HepG2 (cell line): ENCODE data around the gene CROCC. TPM values are rescaled to one million over a fixed set of nuclear protein-coding genes. Genes with fewer than 3 reads are reported as not detected.

Source experiments
- ARID4A ChIP-seq: sonication (generic); formaldehyde crosslinking; IDR thresholded peaks from 2 replicates; pipeline ENCODE4 v1.5.0; 2020; ENCODE audit warnings: mild to moderate bottlenecking, missing genetic modification reagents, borderline replicate concordance
- GLI4 ChIP-seq: sonication (generic); formaldehyde crosslinking; IDR thresholded peaks from 2 replicates; pipeline ENCODE4 v1.5.1; 2020; ENCODE audit warnings: missing genetic modification reagents, mild to moderate bottlenecking, moderate library complexity, borderline replicate concordance
- KLF16 ChIP-seq, 2 experiments: sonication (generic) in 1 of 2; formaldehyde crosslinking in 1 of 2; IDR thresholded peaks; 2 replicates each; pipeline versions ENCODE4 v1.6.1 to v1.8.0; 2016 to 2023; ENCODE audit warnings: missing genetic modification reagents in 2 of 2, missing compliant biosample characterization in 1 of 2
- KMT2B ChIP-seq: IDR thresholded peaks from 2 replicates; pipeline ENCODE4 v1.6.1; 2016; ENCODE audit warnings: missing genetic modification reagents, missing compliant biosample characterization
- MXD4 ChIP-seq: IDR thresholded peaks from 2 replicates; pipeline ENCODE4 v1.6.1; 2016; ENCODE audit warnings: mild to moderate bottlenecking, missing biosample characterization, missing genetic modification reagents
- NFE2 ChIP-seq: sonication (generic); formaldehyde crosslinking; IDR thresholded peaks from 2 replicates; pipeline ENCODE4 v1.4.0; 2020; ENCODE audit warnings: missing genetic modification reagents
- PHF5A ChIP-seq: IDR thresholded peaks from one replicate; pipeline ENCODE4 v1.6.1; 2018; ENCODE audit warnings: low read depth, missing genetic modification reagents; ENCODE audit not compliant: unreplicated experiment
- PRDM15 ChIP-seq: sonication (generic); formaldehyde crosslinking; IDR thresholded peaks from 2 replicates; pipeline ENCODE4 v1.4.0; 2020; ENCODE audit warnings: missing genetic modification reagents
- RBM39 ChIP-seq: fragments of 200-400 bp; formaldehyde crosslinking; IDR thresholded peaks from one replicate; pipeline ENCODE4 v1.6.1; 2018; ENCODE audit warnings: antibody characterized with exemption, mild to moderate bottlenecking, low read depth, low read length; ENCODE audit not compliant: poor library complexity, severe bottlenecking
- SMAD9 ChIP-seq: sonication (generic); formaldehyde crosslinking; IDR thresholded peaks from 2 replicates; pipeline ENCODE4 v1.5.1; 2020; ENCODE audit warnings: mild to moderate bottlenecking, missing genetic modification reagents
- SSRP1 ChIP-seq: IDR thresholded peaks from 2 replicates; pipeline ENCODE4 v1.6.1; 2016; ENCODE audit warnings: control low read depth
- TSC22D2 ChIP-seq: sonication (generic); formaldehyde crosslinking; IDR thresholded peaks from 2 replicates; pipeline ENCODE4 v1.5.1; 2020; ENCODE audit warnings: missing genetic modification reagents, mild to moderate bottlenecking, borderline replicate concordance
- ZNF180 ChIP-seq: sonication (generic); formaldehyde crosslinking; IDR thresholded peaks from 2 replicates; pipeline ENCODE4 v1.4.0; 2020; ENCODE audit warnings: low read depth, missing genetic modification reagents, borderline replicate concordance
- ZNF530 ChIP-seq: sonication (generic); formaldehyde crosslinking; IDR thresholded peaks from 2 replicates; pipeline ENCODE4 v1.5.0; 2020; ENCODE audit warnings: low read depth, mild to moderate bottlenecking, missing genetic modification reagents
- ZNF552 ChIP-seq: sonication (generic); formaldehyde crosslinking; IDR thresholded peaks from 2 replicates; pipeline ENCODE4 v1.9.0; 2022; ENCODE audit warnings: missing genetic modification reagents, mild to moderate bottlenecking, borderline replicate concordance
- ZNF747 ChIP-seq: sonication (generic); formaldehyde crosslinking; IDR thresholded peaks from 2 replicates; pipeline ENCODE4 v1.8.1; 2023; ENCODE audit warnings: missing genetic modification reagents, mild to moderate bottlenecking, borderline replicate concordance
- polyA plus RNA-seq, 8 experiments: library from polyadenylated mRNA; depleted of rRNA in 3 of 8; stranded (reverse) in 7 of 8; unstranded in 1 of 8; fragments of >200 nt; fragmentation: Illumina TruSeq in 4 of 8; extraction: Trizol in 4 of 8; gene quantifications; 2 replicates each; pipeline versions ENCODE4 v1.2.1 to v1.2.3, GENCODE V29; 2011 to 2016; ENCODE audit warnings: low read depth in 4 of 8, missing spikeins in 1 of 8, mixed read lengths in 1 of 8; ENCODE audit not compliant: insufficient read depth in 1 of 8
- total RNA-seq, 5 experiments: library from RNA; depleted of rRNA; stranded (reverse); fragments of >200 nt; fragmentation: Illumina TruSeq; extraction: Trizol; gene quantifications; 2 replicates each; pipeline ENCODE4 v1.2.3, GENCODE V29; 2016; ENCODE audit warnings: low read depth in 1 of 5

CROCC gene
- total and polyA plus RNA-seq, 2 of the 13 experiments (the other 11 are each of a cell fraction or from before 2014, with no cell fraction given): 7.8 to 15.5 TPM

GRCh38 chr1:17011439-17012307, 89.9 kb downstream of the CROCC start, which contains the start of gene ATP13A2 (continued):
- no peak for TF ChIP-seq TSC22D2 (CRISPR knock-in tag)
- TF ChIP-seq KLF16 (CRISPR knock-in tag; IDR thresholded peaks at IDR 0.05): no peak
- TF ChIP-seq KMT2B (CRISPR knock-in tag): peak; percentile 27; the same call in 1 of the 2 replicates
- no peak for TF ChIP-seq ZNF747 (CRISPR knock-in tag)
- TF ChIP-seq PRDM15: peak; percentile 96
- no peak for TF ChIP-seq ZNF530
- TF ChIP-seq RBM39: no peak
- TF ChIP-seq MXD4 (CRISPR knock-in tag): no peak
- TF ChIP-seq SSRP1: no peak
- no peak for TF ChIP-seq ZNF552
- TF ChIP-seq ZNF180: no peak
- TF ChIP-seq ARID4A: peak; percentile 61; the same call in 1 of the 2 replicates
- no peak for TF ChIP-seq PHF5A (CRISPR knock-in tag)
- TF ChIP-seq NFE2: no peak
- TF ChIP-seq SMAD9: no peak
- no peak for TF ChIP-seq GLI4 (CRISPR knock-in tag)
